Thyroid gland (tissue), 4 donors: Measurements from ENCODE around the gene FNDC3B.

Experiments
- POLR2A ChIP-seq, 2 donors: fragments of 450-650 bp; IDR thresholded peaks; one replicate each; pipeline ENCODE4 v1.6.1; 2017; ENCODE audit warnings: antibody characterized with exemption in 2 of 2, mild to moderate bottlenecking in 2 of 2, moderate library complexity in 1 of 2
- TF ChIP-seq, protein P1 (sequence below), 6 experiments: fragments of 200-600 bp in 3 of 6; fragments of 450-650 bp in 3 of 6; sonication (generic) in 3 of 6; IDR thresholded peaks; one replicate each; pipeline ENCODE4 v1.5.1; 2016 to 2019; ENCODE audit warnings: antibody characterized with exemption in 6 of 6, mild to moderate bottlenecking in 2 of 6, inconsistent platforms in 1 of 6, moderate library complexity in 1 of 6

DNA sequence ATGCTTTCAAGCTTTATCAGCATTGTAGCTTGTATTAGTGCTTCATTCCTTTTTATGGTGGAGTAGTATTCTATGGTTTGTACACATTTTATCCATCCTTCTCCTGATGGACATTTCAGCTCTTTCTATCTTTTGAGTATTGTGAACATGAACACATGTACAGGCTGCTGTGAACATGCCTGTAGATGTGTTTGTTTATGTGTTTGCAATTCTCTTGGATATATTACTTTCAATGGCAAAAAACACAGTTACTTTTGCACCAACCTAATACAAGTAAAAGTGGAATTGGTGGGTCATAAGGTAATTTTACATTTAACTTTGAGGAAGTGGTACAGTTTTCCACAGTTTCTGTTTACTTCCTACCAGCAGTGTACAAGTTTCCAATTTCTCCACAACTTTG lies 180.4 kb downstream of the FNDC3B start:
- TF ChIP-seq, protein P1, sequence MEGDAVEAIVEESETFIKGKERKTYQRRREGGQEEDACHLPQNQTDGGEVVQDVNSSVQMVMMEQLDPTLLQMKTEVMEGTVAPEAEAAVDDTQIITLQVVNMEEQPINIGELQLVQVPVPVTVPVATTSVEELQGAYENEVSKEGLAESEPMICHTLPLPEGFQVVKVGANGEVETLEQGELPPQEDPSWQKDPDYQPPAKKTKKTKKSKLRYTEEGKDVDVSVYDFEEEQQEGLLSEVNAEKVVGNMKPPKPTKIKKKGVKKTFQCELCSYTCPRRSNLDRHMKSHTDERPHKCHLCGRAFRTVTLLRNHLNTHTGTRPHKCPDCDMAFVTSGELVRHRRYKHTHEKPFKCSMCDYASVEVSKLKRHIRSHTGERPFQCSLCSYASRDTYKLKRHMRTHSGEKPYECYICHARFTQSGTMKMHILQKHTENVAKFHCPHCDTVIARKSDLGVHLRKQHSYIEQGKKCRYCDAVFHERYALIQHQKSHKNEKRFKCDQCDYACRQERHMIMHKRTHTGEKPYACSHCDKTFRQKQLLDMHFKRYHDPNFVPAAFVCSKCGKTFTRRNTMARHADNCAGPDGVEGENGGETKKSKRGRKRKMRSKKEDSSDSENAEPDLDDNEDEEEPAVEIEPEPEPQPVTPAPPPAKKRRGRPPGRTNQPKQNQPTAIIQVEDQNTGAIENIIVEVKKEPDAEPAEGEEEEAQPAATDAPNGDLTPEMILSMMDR (IDR thresholded peaks at IDR 0.05), result no peak
- no peak for TF ChIP-seq POLR2A (IDR thresholded peaks at IDR 0.05)
